H1 (cell line): ENCODE measurements around the gene BSCL2. TPM values are rescaled to one million over a fixed set of nuclear protein-coding genes. Genes with fewer than 3 reads are reported as not detected.

Source experiments
- CTCF ChIA-PET: fragments of 300-600 bp; sonication (Branson Sonifier 250); formaldehyde crosslinking; loops from one replicate; lab custom pipeline; 2021; ENCODE audit not compliant: partially characterized antibody; lab: Charles Lee
- POLR2A ChIA-PET: fragments of 300-600 bp; sonication (Branson Sonifier 250); formaldehyde crosslinking; loops from one replicate; lab custom pipeline; 2021; ENCODE audit warnings: inconsistent platforms; ENCODE audit not compliant: partially characterized antibody; lab: Charles Lee
- DNase-seq, 2 experiments: peaks; one replicate each; pipeline versions ENCODE4 v3.0.0 to v3.0.0-alpha.2; 2010 to 2022; ENCODE audit warnings: low spot score in 2 of 2, low read depth in 1 of 2, mixed read lengths in 1 of 2
- FAIRE-seq: peaks from 2 replicates; lab custom pipeline; 2011; peaks lifted over from hg19 to GRCh38; lab: Jason Lieb, UNC
- H2AFZ ChIP-seq: 2 replicates; pipeline ENCODE4 v1.8.1; 2012; ENCODE audit warnings: low read length, inconsistent platforms
- H2AK5ac ChIP-seq: 2 replicates; pipeline ENCODE4 v1.6.1; 2013; ENCODE audit warnings: low read depth, low read length
- H2BK120ac ChIP-seq: replicated peaks from 2 replicates; pipeline ENCODE3; 2013; ENCODE audit warnings: low read depth, low read length, inconsistent platforms
- H2BK12ac ChIP-seq: 2 replicates; pipeline ENCODE4 v1.6.1; 2013; ENCODE audit warnings: low read depth, low read length
- H2BK15ac ChIP-seq: 2 replicates; pipeline ENCODE4 v1.6.1; 2013; ENCODE audit warnings: low read length
- H2BK20ac ChIP-seq: 2 replicates; pipeline ENCODE4 v1.6.1; 2013; ENCODE audit warnings: low read length
- H2BK5ac ChIP-seq: 2 replicates; pipeline ENCODE4 v1.6.1; 2013; ENCODE audit warnings: low read depth, low read length
- H3K14ac ChIP-seq: 2 replicates; pipeline ENCODE4 v1.6.1; 2013; ENCODE audit warnings: inconsistent platforms; ENCODE audit not compliant: insufficient read length
- H3K18ac ChIP-seq: 2 replicates; pipeline ENCODE4 v1.6.1; 2013; ENCODE audit warnings: low read length; ENCODE audit errors: extremely low read depth
- H3K23ac ChIP-seq: 2 replicates; pipeline ENCODE4 v1.6.1; 2013; ENCODE audit warnings: inconsistent platforms; ENCODE audit not compliant: insufficient read length
- H3K23me2 ChIP-seq: 2 replicates; pipeline ENCODE4 v1.6.1; 2013; ENCODE audit warnings: low read depth, low read length
- H3K27ac ChIP-seq: 2 replicates; pipeline ENCODE4 v1.6.1; 2011; ENCODE audit warnings: low read depth, low read length, inconsistent platforms
- H3K27me3 ChIP-seq, 4 experiments: replicated peaks in 1 of 4; 1 replicate in 1 of 4; 2 replicates in 3 of 4; pipeline versions ENCODE4 v1.6.1 to v1.8.1; 2011 to 2013; ENCODE audit warnings: low read length in 3 of 4, mild to moderate bottlenecking in 3 of 4, inconsistent platforms in 2 of 4, mixed read lengths in 2 of 4, moderate library complexity in 1 of 4; ENCODE audit not compliant: control insufficient read depth in 3 of 4, insufficient read depth in 3 of 4; ENCODE audit errors: extremely low read depth in 1 of 4
- H3K36me3 ChIP-seq, 4 experiments: 2 replicates each; pipeline versions ENCODE4 v1.6.1 to v1.8.1; 2011 to 2013; ENCODE audit warnings: mild to moderate bottlenecking in 4 of 4, low read length in 3 of 4, moderate library complexity in 2 of 4, control low read depth in 1 of 4, inconsistent platforms in 1 of 4; ENCODE audit not compliant: insufficient read depth in 4 of 4, control insufficient read depth in 2 of 4
- H3K4ac ChIP-seq: replicated peaks from 2 replicates; pipeline ENCODE3; 2013; ENCODE audit warnings: low read length, low read depth, mixed read lengths, inconsistent platforms; ENCODE audit not compliant: insufficient read length
- H3K4me1 ChIP-seq, 4 experiments: replicated peaks in 1 of 4; 1 replicate in 1 of 4; 2 replicates in 3 of 4; pipeline versions ENCODE4 v1.6.1 to v1.8.1; 2011 to 2013; ENCODE audit warnings: low read length in 3 of 4, inconsistent platforms in 2 of 4, mixed read lengths in 1 of 4; ENCODE audit not compliant: insufficient read depth in 4 of 4, control insufficient read depth in 3 of 4
- H3K4me2 ChIP-seq, 2 experiments: 2 replicates each; pipeline versions ENCODE4 v1.6.1 to v1.8.1; 2011 to 2013; ENCODE audit warnings: low read depth in 2 of 2, low read length in 2 of 2, control low read depth in 1 of 2, inconsistent platforms in 1 of 2, mild to moderate bottlenecking in 1 of 2; ENCODE audit not compliant: insufficient read depth in 1 of 2
- H3K4me3 ChIP-seq, 4 experiments: fragments of 200-600, 300-600 bp in 1 of 4; sonication (generic), shearing (Covaris generic), sonication (Bioruptor Twin) in 1 of 4; 2 replicates each; pipeline versions ENCODE4 v1.5.1 to v1.8.1; 2011 to 2016; ENCODE audit warnings: low read length in 4 of 4, low read depth in 3 of 4, control low read depth in 2 of 4, inconsistent platforms in 2 of 4, mild to moderate bottlenecking in 2 of 4, mixed read lengths in 1 of 4, moderate library complexity in 1 of 4; ENCODE audit not compliant: insufficient read depth in 2 of 4; ENCODE audit errors: extremely low read depth in 1 of 4
- H3K56ac ChIP-seq: replicated peaks from 2 replicates; pipeline ENCODE3; 2013; ENCODE audit warnings: low read depth, mild to moderate bottlenecking, mixed read lengths, low read length, inconsistent platforms; ENCODE audit not compliant: insufficient read length
- H3K79me1 ChIP-seq: 2 replicates; pipeline ENCODE4 v1.6.1; 2013; ENCODE audit warnings: low read depth, low read length, control low read depth
- H3K79me2 ChIP-seq, 2 experiments: 2 replicates each; pipeline versions ENCODE4 v1.6.1 to v1.8.1; 2012 to 2013; ENCODE audit warnings: low read length in 2 of 2, mild to moderate bottlenecking in 2 of 2, inconsistent platforms in 1 of 2; ENCODE audit not compliant: insufficient read depth in 2 of 2, control insufficient read depth in 1 of 2
- H3K9ac ChIP-seq, 4 experiments: replicated peaks in 1 of 4; 1 replicate in 1 of 4; 2 replicates in 3 of 4; pipeline versions ENCODE4 v1.6.1 to v1.8.1; 2011 to 2013; ENCODE audit warnings: low read depth in 3 of 4, low read length in 3 of 4, control low read depth in 2 of 4, mild to moderate bottlenecking in 2 of 4, moderate library complexity in 2 of 4, inconsistent platforms in 1 of 4; ENCODE audit errors: extremely low read depth in 1 of 4
- H3K9me3 ChIP-seq, 2 experiments: 2 replicates each; pipeline versions ENCODE4 v1.6.1 to v1.8.1; 2012 to 2013; ENCODE audit warnings: mild to moderate bottlenecking in 2 of 2, moderate library complexity in 2 of 2, control low read depth in 1 of 2, inconsistent platforms in 1 of 2, low read depth in 1 of 2, low read length in 1 of 2, mixed read lengths in 1 of 2; ENCODE audit not compliant: insufficient read depth in 2 of 2
- H4K20me1 ChIP-seq, 2 experiments: replicated peaks in 1 of 2; 2 replicates each; pipeline versions ENCODE3 to v1.8.1; 2011 to 2013; ENCODE audit warnings: inconsistent platforms in 2 of 2, low read length in 2 of 2, mild to moderate bottlenecking in 1 of 2; ENCODE audit not compliant: insufficient read depth in 2 of 2, control insufficient read depth in 1 of 2
- H4K5ac ChIP-seq: 2 replicates; pipeline ENCODE4 v1.6.1; 2013; ENCODE audit warnings: low read length, low read depth, mixed read lengths, inconsistent platforms; ENCODE audit not compliant: insufficient read length
- H4K8ac ChIP-seq: 2 replicates; pipeline ENCODE4 v1.8.0; 2013; ENCODE audit warnings: mild to moderate bottlenecking, moderate library complexity, low read length, inconsistent platforms; ENCODE audit not compliant: insufficient read depth; ENCODE audit errors: extremely low read depth
- H4K91ac ChIP-seq: replicated peaks from 2 replicates; pipeline ENCODE3; 2013; ENCODE audit warnings: low read length, mixed read lengths, inconsistent platforms; ENCODE audit not compliant: insufficient read length
- BACH1 ChIP-seq: IDR thresholded peaks from 2 replicates; pipeline ENCODE4 v1.6.1; 2012; ENCODE audit warnings: low read length, improper control_type of control experiment
- BRCA1 ChIP-seq: IDR thresholded peaks from 2 replicates; pipeline ENCODE4 v1.6.1; 2012; ENCODE audit warnings: low read depth, low read length, improper control_type of control experiment
- CBX8 ChIP-seq: fragments of 300-800, 300-1000 bp; sonication (generic); IDR thresholded peaks from 2 replicates; pipeline ENCODE4 v1.7.1; 2016; ENCODE audit warnings: low read depth, low read length, borderline replicate concordance
- EZH2 ChIP-seq: fragments of 200-600 bp; sonication (generic); IDR thresholded peaks from 2 replicates; pipeline ENCODE4 v1.7.1; 2012; ENCODE audit warnings: low read depth, mild to moderate bottlenecking, moderate library complexity, low read length, inconsistent platforms; ENCODE audit not compliant: severe bottlenecking
- GABPA ChIP-seq: IDR thresholded peaks from 2 replicates; pipeline ENCODE4 v1.6.1; 2011; ENCODE audit warnings: mild to moderate bottlenecking, low read length, moderate library complexity, borderline replicate concordance; ENCODE audit not compliant: insufficient read depth
- JUN ChIP-seq: IDR thresholded peaks from 2 replicates; pipeline ENCODE4 v1.6.1; 2011; ENCODE audit warnings: low read depth, mild to moderate bottlenecking, improper control_type of control experiment, low read length
- KDM4A ChIP-seq: IDR thresholded peaks from one replicate; pipeline ENCODE4 v1.7.1; 2012; ENCODE audit warnings: low read depth, mild to moderate bottlenecking, moderate library complexity, low read length, inconsistent platforms; ENCODE audit not compliant: severe bottlenecking
- RAD21 ChIP-seq, 2 experiments: IDR thresholded peaks in 1 of 2; conservative IDR thresholded peaks in 1 of 2; 2 replicates each; pipeline ENCODE4 v1.6.1; 2011; ENCODE audit warnings: low read depth in 2 of 2, low read length in 2 of 2, improper control_type of control experiment in 1 of 2, inconsistent platforms in 1 of 2, mild to moderate bottlenecking in 1 of 2, moderate library complexity in 1 of 2
- SRF ChIP-seq: IDR thresholded peaks from 2 replicates; pipeline ENCODE4 v1.6.1; 2011; ENCODE audit warnings: mild to moderate bottlenecking, low read depth, low read length, moderate library complexity
- WGBS, 2 experiments: shearing (Covaris generic) in 1 of 2; methylation state at CpG; one replicate each; pipeline versions ENCODE4 v1.1.6 to v1.1.7; 2013 to 2015; ENCODE audit warnings: low lambda C conversion rate in 2 of 2, mixed read lengths in 2 of 2, inconsistent platforms in 1 of 2, low coverage in 1 of 2, missing lambda C conversion rate in 1 of 2; ENCODE audit not compliant: insufficient replicate concordance in 2 of 2, insufficient coverage in 1 of 2, insufficient read length in 1 of 2; ENCODE audit errors: extremely low coverage in 1 of 2, missing lambda C conversion rate in 1 of 2; 5-methylcytosine and 5-hydroxymethylcytosine counted together
- polyA plus RNA-seq, 7 experiments: library from polyadenylated mRNA; depleted of rRNA in 3 of 7; stranded (reverse) in 5 of 7; unstranded in 2 of 7; fragments of >200 nt in 5 of 7; fragments of 200-250 nt in 2 of 7; gene quantifications; 1 replicate in 5 of 7; 2 replicates in 1 of 7; 4 replicates in 1 of 7; pipeline versions ENCODE4 v1.2.1 to v1.2.3, GENCODE V29; 2011 to 2013; ENCODE audit warnings: missing spikeins in 2 of 7, mixed read lengths in 2 of 7
- total RNA-seq: library from RNA; stranded (reverse); fragmentation: NEBNext Ultra II Directional; extraction: Animal tissue kit (Norgen Biotek cat#: 25700); gene quantifications from 2 replicates; pipeline ENCODE4 v1.2.1, GENCODE V29; 2021

BSCL2 gene
- total and polyA plus RNA-seq, 2 of the 8 experiments (the other 6 are each of a cell fraction or from before 2014, with no cell fraction given) = 59.5 to 264 TPM

GRCh38 chr11:62726156-62726914 is 19.1 kb upstream of the BSCL2 start:
- Histone ChIP-seq H3K27me3 (no peaks in the 10 kb centered on the region), H4K8ac (peak overlapping the region; percentile 91; the same call in 1 of the 2 replicates), H3K9me3 (no peaks in the 10 kb centered on the region), H3K36me3 (peaks cover 19 to 36% (median 26%) of the 10 kb centered on the region in 4 experiments), H3K23me2 (peaks cover 16% of the 10 kb centered on the region), H3K27ac (peak overlapping the region; percentile 92), H3K56ac (peak overlapping the region; percentile 27), H2BK12ac (no peak overlapping the region), H4K91ac (peak overlapping the region; percentile 40), H3K18ac (no peak overlapping the region), H2BK5ac (peak overlapping the region; percentile 91), H3K14ac (no peak overlapping the region), H4K20me1 (peaks cover 12 to 17% of the 10 kb centered on the region in 2 experiments), H2AFZ (no peak overlapping the region), H2AK5ac (no peak overlapping the region), H3K4ac (no peak overlapping the region), H2BK20ac (no peak overlapping the region), H2BK120ac (no peak overlapping the region), H3K79me1 (0 out of 2 replicates have a peak, but pooled peaks cover 2% of the 10 kb centered on the region), H3K4me1 (no peaks in the 10 kb centered on the region; a peak in 3 of 7 replicates), H3K4me2 (peak overlapping the region; percentile 85 to 93), H3K9ac (peak overlapping the region; percentile 84 to 92 (median 90)), H2BK15ac (no peak overlapping the region), H3K4me3 (peak overlapping the region; percentile 87 to 98 (median 96)), H4K5ac (peak overlapping the region; percentile 97), H3K23ac (no peak overlapping the region), H3K79me2 (peaks cover 18 to 74% of the 10 kb centered on the region in 2 experiments)
- no peak for DNase-seq
- 3% methylated on average over 43 of the region's 51 CpGs; no CpG with 5 or more reads in 1 of the 2 experiments for WGBS, 2 experiments
- no peak for FAIRE-seq
- ChIA-PET POLR2A (interaction anchor here (0.6 to 10.9 kb wide), 33 partner anchors 8 to 159 kb away, joined by 3 to 192 read pairs (median 5); partner anchors contain the start of genes BSCL2, C11orf98, CSKMT and EEF1G), CTCF (interaction anchor here (1.2 to 2.1 kb wide), 3 partner anchors 27 to 60 kb away, joined by 4 to 9 read pairs (median 5); partner anchors contain the start of gene ZBTB3)
- TF ChIP-seq EZH2 = no peak
- no peak for TF ChIP-seq CBX8
- TF ChIP-seq RAD21 (IDR thresholded peaks at IDR 0.05 in 1 of 2, conservative IDR thresholded peaks at IDR 0.05 in 1 of 2; ENCODE audit: low read depth in 2 of 2, low read length in 2 of 2) = no peak
- no peak for TF ChIP-seq SRF
- TF ChIP-seq JUN = no peak
- TF ChIP-seq GABPA = no peak
- no peak for TF ChIP-seq BRCA1
- TF ChIP-seq KDM4A = no peak
- no peak for TF ChIP-seq BACH1
